Colonic mucosa (tissue), 4 donors: Measurements from ENCODE around the gene TBC1D12. TPM values are rescaled to one million over a fixed set of nuclear protein-coding genes. Genes with fewer than 3 reads are reported as not detected.
"Not testable (repeated sequence)": the region's sequence is repeated elsewhere in the genome, so short reads cannot be mapped to it uniquely, and the experiment has no call there.

Experiments
- DNase-seq: peaks from one replicate; pipeline ENCODE4 v3.0.0-alpha.2; 2020
- H3K27ac ChIP-seq: fragments of 200-600 bp; one replicate; pipeline ENCODE4 v1.8.0; 2021
- H3K27me3 ChIP-seq: fragments of 200-600 bp; one replicate; pipeline ENCODE4 v1.8.0; 2021
- H3K36me3 ChIP-seq: fragments of 200-600 bp; one replicate; pipeline ENCODE4 v1.8.0; 2021
- H3K4me1 ChIP-seq: fragments of 200-600 bp; one replicate; pipeline ENCODE4 v1.8.0; 2021; ENCODE audit warnings: mild to moderate bottlenecking
- H3K4me3 ChIP-seq: fragments of 200-600 bp; one replicate; pipeline ENCODE4 v1.8.0; 2021
- H3K9ac ChIP-seq, 2 donors: one replicate each; pipeline ENCODE4 v1.7.0; 2013; ENCODE audit warnings: control low read depth in 2 of 2, low read depth in 2 of 2, low read length in 2 of 2
- H3K9me3 ChIP-seq: fragments of 200-600 bp; one replicate; pipeline ENCODE4 v1.8.0; 2021
- CTCF ChIP-seq: fragments of 200-600 bp; IDR thresholded peaks from one replicate; pipeline ENCODE4 v1.8.0; 2022; ENCODE audit warnings: antibody characterized with exemption, mild to moderate bottlenecking
- intact Hi-C: fragments of 100-400 bp; cut with DNase I; formaldehyde crosslinking; loops from one replicate; pipeline ENCODE4 v1.14.1; 2022
- total RNA-seq, 2 donors: library from RNA; stranded (reverse); fragmentation: NEBNext Ultra II Directional in 1 of 2; extraction: Animal tissue kit (Norgen Biotek cat#: 25700) in 1 of 2; gene quantifications; one replicate each; pipeline ENCODE4 v1.2.1, GENCODE V29; 2021
- donor health status: healthy.
- donor health status: DM: no; HTN: no; CAD: no.
- donor health status: DM: no; HTN: no; CAD: no.

Gene TBC1D12
- total RNA-seq, 2 donors from 2014 or later, result 18.0 to 21.0 TPM

GRCh38 chr10:94496646-94497045 lies 94.3 kb downstream of the TBC1D12 start:
- no peak overlapping the region for H3K27ac ChIP-seq
- no peak for DNase-seq
- H3K9ac ChIP-seq, result no peak overlapping the region
- no peaks in the 10 kb centered on the region for H3K9me3 ChIP-seq
- H3K27me3 ChIP-seq, result no peaks in the 10 kb centered on the region
- H3K4me3 ChIP-seq, result no peak overlapping the region
- no peaks in the 10 kb centered on the region for H3K4me1 ChIP-seq
- TF ChIP-seq CTCF, result no peak
- H3K36me3 ChIP-seq, result no peaks in the 10 kb centered on the region
- intact Hi-C loops, result no loop called here

DNA sequence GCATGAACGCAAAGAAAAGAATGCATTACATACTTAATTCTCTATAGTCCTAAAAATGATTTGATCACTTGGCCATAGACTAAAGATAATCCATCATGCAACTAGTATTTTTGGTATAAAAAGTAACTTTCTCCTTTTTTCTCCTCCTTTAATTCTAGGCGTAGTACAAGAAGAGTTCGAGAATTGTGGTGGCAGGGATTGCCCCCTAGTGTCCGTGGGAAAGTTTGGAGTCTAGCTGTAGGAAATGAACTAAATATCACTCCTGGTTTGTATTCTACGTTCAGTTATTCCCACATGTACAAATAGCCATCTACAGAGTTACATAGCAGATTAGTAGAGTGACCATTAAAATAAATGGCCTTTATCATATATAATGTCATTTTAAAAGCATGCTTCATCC lies 97.7 kb downstream of the TBC1D12 start:
- no peak for TF ChIP-seq CTCF

GRCh38 chr10:94521276-94522250 lies 119.2 kb downstream of the TBC1D12 start:
- Histone ChIP-seq H3K27ac (no peak overlapping the region), H3K27me3 (no peaks in the 10 kb centered on the region), H3K9me3 (no peaks in the 10 kb centered on the region), H3K36me3 (no peaks in the 10 kb centered on the region), H3K4me3 (no peak overlapping the region), H3K9ac (no peak overlapping the region), H3K4me1 (no peaks in the 10 kb centered on the region)
- no peak for TF ChIP-seq CTCF
- DNase-seq, result no peak
- intact Hi-C loops, result no loop called here

More for the DNA sequence above, 97.7 kb downstream of the TBC1D12 start:
- Histone ChIP-seq H3K4me1 (no peaks in the 10 kb centered on the region), H3K27ac (no peak overlapping the region), H3K36me3 (no peaks in the 10 kb centered on the region), H3K27me3 (no peaks in the 10 kb centered on the region), H3K9ac (no peak overlapping the region), H3K4me3 (no peak overlapping the region), H3K9me3 (no peaks in the 10 kb centered on the region)
- DNase-seq, result no peak
- intact Hi-C loops, result no loop called here

DNA sequence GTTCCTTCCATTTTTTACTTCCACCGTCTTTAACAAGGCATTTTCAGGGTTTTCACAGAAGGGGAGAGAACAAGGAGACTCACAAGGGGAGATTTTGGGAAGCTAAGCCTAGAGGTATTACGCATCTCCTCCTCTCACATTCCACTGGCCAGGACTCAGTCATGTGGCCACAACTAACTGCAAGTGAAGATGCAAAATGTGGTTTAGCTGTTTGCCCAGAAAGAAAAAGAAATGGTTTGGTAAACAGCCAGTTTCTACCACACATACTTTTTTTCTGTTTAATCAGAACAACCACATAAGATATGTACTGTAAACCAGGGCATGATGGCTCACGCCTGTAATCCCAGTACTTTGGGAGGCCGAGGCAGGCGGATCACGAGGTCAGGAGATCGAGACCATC lies 121.8 kb downstream of the TBC1D12 start:
- H3K4me1 ChIP-seq, result no peaks in the 10 kb centered on the region
- no peak overlapping the region for H3K27ac ChIP-seq
- no peak overlapping the region for H3K9ac ChIP-seq
- no peaks in the 10 kb centered on the region for H3K9me3 ChIP-seq
- TF ChIP-seq CTCF, result no peak
- H3K4me3 ChIP-seq, result no peak overlapping the region
- no peak for DNase-seq
- H3K27me3 ChIP-seq, result no peaks in the 10 kb centered on the region
- no peaks in the 10 kb centered on the region for H3K36me3 ChIP-seq
- intact Hi-C loops, result no loop called here

DNA sequence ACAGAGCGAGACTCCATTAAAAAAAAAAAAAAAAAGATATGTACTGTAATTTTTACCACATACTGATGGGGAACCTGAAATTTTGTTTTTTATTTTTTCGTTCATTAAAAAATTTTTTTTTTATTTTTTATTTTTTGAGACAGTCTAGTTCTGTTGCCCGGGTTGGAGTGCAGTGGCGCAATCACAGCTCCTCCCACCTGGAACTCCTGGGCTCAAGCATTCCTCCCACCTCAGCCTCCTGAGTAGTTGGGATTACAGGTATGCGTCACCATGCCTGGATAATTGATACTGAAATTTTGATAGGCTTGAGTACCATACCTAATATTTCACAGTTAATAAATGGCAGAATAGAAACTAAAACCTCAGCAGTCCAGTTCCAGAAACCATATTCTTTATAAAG lies 122.4 kb downstream of the TBC1D12 start:
- no peaks in the 10 kb centered on the region for H3K36me3 ChIP-seq
- no peak for TF ChIP-seq CTCF
- no peak overlapping the region for H3K4me3 ChIP-seq
- no peak overlapping the region for H3K9ac ChIP-seq
- intact Hi-C loops, result no loop called here
- no peaks in the 10 kb centered on the region for H3K27me3 ChIP-seq
- H3K27ac ChIP-seq, result no peak overlapping the region
- DNase-seq, result no peak
- H3K9me3 ChIP-seq, result no peaks in the 10 kb centered on the region
- H3K4me1 ChIP-seq, result no peaks in the 10 kb centered on the region

DNA sequence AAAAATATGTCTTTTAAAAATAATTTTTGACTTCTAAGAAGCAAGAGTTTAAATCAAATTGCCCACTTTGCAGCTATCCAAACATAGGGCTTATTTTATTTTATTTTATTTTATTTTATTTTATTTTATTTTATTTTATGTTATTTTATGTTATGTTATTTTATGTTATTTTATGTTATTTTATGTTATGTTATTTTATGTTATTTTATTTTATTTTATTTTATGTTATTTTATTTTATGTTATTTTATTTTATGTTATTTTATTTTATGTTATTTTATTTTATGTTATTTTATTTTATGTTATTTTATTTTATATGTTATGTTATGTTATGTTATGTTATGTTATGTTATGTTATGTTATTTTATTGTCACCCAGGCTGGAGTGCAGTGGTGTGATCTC lies 129.2 kb downstream of the TBC1D12 start:
- H3K9ac ChIP-seq, DNase-seq, H3K27me3 ChIP-seq, intact Hi-C loops, H3K27ac ChIP-seq, H3K4me1 ChIP-seq, H3K9me3 ChIP-seq, H3K4me3 ChIP-seq, H3K36me3 ChIP-seq: not testable (repeated sequence)
